ENCODE results near the gene CTF1.
"Not testable (repeated sequence)": the region's sequence is repeated elsewhere in the genome, so short reads cannot be mapped to it uniquely, and the experiment has no call there.

The CTF1 gene

DNA sequence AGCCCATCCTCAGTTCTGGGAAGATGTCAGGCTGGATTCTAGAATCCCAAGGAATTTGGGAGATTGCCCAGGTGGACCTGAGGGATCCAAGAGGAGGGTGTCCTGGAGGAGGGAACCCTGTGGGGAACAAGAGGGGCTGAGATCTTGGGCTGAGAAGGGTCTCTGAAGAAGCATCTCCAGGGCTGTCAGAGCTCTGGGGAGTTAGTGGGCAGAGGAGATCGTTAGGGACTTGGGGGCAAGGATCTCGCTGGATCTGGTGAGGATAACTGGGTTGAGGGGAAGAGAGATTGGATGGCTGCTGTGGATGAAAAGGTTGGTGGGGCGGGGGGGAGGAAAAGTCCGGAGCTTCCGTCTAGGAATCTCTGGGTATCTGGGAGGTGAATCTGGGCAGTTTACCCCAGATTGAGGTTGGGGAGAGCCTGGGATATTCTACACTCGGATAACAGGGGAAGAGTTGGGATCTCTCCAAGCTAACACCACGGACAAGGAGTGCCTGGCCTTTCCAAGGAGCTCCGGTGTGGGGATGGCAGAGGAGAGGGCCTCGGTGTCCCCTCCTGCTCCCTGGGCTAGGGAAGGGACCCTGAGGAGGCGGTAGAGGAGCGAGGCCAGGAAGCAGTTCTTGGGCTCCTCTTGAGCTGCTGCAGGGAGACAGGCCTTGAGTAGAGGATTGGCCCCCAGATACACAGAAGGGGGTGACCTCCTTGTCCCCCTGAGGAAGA is 28.7 kb downstream of the CTF1 start:
- intact Hi-C loops (cut with DNase I) = loop anchor here (10.0 kb wide), 2 partner anchors 120 to 270 kb away; partner anchors contain the start of genes FBRS and PRR14

DNA sequence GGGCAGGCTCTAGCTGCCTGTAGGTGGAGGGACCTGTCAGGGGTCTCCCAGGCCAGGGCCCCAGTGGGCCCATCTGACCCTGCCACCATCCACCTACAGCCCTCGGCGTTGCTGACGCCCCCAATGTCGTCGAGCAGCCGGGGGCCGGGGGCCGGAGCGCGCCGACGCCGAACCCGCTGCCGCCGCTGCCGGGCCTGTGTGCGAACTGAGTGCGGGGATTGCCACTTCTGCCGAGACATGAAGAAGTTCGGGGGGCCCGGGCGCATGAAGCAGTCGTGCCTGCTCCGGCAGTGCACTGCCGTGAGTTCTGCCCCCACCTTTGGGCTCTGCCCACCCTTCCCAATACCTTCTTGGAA is 29.2 kb downstream of the CTF1 start:
- DNase-seq = no peak
- intact Hi-C loops (cut with DNase I) = loop anchor here (10.0 kb wide), 2 partner anchors 121 to 271 kb away; partner anchors contain the start of genes FBRS and PRR14

More for the DNA sequence above, 28.7 kb downstream of the CTF1 start:
- no peak for DNase-seq

DNA sequence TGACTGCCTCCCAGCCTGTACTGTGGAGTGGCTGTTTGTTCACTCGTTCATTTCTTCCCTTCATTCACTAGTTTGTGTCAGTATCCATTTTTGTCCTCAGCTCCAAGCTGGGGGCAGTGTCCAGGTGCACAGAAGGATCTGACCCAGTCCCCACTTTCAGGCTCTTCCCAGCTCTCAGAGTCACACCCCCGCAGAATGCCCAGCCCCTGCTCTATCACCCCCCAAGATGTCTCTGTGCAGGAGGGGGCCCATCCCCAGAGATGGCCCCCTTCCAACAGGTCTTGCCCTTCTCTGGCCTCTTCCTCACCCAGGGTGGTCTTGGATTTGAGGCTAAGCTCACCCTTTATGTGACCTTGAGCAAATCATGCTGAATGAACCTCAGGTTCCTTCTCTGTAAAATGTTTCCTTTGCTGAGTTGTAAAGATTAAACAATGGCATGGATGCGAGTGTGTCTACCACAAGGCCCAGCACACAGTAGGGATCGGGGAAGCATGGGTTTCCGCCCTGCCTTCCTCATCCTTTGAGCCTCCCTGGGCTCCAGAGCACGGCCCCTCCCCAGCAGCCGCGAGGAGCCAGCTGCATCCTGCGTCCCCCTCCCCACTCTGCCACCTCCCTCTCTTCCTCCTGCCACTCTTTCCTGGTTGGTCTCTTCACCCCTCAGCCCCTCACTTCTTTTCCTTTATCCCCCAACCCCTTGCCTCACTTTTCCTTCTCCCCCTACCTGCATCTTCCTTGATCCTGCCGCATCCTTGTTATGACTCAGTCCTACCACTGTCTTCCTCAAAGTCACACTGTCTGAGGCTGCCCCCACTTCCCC is 29.8 kb downstream of the CTF1 start:
- DNase-seq = no peak
- intact Hi-C loops (cut with DNase I) = loop anchor here (10.0 kb wide), 2 partner anchors 121 to 271 kb away; partner anchors contain the start of genes FBRS and PRR14

DNA sequence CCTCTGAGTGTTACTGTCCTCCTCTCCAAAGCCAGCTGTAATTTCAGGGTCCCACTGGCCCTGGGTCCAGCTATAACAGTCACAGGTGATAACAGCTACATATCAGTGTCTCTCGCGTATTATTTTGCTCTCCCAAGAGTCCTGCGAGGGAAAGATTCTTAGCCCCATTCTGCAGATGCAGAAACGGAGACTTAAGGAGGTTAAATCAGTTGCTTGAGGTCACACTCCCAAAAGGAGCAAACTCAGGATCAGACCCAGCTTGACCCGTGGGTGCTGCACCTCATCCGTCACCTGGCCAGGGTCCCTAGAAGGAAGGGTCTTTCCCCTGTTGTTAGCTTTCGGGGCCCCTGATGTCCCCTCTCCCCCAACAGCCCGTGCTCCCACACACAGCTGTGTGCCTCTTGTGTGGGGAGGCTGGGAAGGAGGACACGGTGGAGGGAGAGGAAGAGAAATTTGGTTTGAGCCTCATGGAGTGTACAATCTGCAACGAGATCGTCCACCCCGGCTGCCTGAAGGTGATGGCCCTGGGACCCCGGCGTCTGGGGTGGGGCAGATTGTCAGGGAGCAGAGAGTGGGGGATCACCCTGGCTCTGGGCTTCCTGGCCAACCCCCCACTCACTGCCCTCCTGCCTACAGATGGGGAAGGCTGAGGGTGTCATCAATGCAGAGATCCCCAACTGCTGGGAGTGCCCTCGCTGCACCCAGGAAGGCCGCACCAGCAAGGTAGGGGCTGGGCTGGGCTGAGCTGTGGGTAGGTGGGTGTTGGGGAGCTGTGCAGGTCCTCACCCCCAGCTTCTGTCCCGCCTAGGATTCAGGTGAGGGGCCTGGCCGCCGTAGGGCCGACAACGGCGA is 30.7 kb downstream of the CTF1 start:
- DNase-seq = no peak
- intact Hi-C loops (cut with DNase I) = loop anchor here (10.0 kb wide), 2 partner anchors 122 to 272 kb away; partner anchors contain the start of genes FBRS and PRR14

DNA sequence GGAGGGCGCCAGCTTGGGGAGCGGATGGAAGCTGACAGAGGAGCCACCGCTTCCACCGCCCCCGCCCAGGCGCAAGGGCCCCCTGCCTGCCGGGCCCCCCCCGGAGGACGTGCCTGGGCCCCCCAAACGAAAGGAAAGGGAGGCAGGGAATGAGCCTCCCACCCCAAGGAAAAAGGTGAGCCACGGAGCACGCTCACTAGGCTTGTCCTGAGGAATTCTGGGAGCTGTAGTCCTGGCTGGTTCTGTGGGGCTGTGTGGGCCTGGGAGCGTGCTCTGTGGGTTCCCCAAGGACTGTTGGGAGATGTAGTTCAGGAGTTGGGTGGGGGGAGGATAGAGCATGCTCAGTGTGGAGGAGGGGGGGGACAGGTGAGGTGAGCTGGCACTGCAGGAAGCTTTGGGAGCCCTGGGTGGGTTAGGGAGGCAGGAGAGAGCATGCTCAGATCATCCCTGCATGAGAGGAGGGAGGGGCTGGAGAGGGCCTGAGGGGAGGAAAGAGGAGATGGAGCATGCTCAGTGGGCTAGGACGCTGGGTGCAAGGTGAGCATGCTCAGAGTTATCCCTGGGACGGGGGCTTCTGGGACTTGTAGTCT is 31.5 kb downstream of the CTF1 start:
- DNase-seq = peak; percentile 65 to 93 (median 82)
- intact Hi-C loops (cut with DNase I) = loop anchor here (10.0 kb wide), 2 partner anchors 123 to 273 kb away; partner anchors contain the start of genes FBRS and PRR14

DNA sequence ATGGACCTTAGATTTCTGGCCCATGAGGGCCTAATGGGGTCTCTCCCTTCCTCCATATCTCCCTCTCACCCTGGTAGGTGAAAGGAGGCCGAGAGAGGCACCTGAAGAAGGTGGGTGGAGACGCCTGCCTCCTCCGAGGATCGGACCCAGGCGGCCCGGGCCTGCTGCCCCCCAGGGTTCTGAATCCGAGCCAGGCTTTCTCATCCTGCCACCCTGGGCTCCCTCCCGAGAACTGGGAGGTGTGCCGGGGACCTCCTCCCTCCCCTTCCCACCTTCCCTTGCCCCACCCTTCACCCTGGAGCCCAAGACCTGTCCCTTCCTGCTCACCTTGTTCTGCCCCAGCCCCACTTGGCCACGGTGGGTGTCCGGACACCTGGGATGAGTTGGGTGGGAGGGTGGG is 32.0 kb downstream of the CTF1 start:
- intact Hi-C loops (cut with DNase I) = loop anchor here (10.0 kb wide), 2 partner anchors 124 to 274 kb away; partner anchors contain the start of genes FBRS and PRR14
- no peak for DNase-seq

DNA sequence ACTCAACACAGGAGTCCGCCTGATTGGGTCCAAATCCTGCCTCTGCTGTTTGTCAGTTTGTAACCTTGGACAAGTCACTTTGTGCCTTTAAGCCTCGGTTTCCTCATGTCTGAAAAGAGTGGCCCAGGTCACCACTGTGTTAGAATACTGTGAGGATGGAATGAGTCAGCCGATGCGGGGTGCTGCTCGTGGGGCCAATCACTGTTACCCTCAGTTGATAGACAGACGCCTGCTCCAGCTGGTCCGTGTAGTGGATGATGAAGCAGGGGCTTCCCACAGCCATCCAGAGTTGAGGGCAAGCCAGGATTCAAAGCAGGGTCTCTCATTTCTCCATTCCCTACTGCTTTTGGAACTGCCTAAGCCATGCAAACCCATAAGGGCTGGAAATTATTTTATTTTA is 32.8 kb downstream of the CTF1 start:
- no peak for DNase-seq
- intact Hi-C loops (cut with DNase I) = loop anchor here (10.0 kb wide), 2 partner anchors 124 to 274 kb away; partner anchors contain the start of genes FBRS and PRR14

DNA sequence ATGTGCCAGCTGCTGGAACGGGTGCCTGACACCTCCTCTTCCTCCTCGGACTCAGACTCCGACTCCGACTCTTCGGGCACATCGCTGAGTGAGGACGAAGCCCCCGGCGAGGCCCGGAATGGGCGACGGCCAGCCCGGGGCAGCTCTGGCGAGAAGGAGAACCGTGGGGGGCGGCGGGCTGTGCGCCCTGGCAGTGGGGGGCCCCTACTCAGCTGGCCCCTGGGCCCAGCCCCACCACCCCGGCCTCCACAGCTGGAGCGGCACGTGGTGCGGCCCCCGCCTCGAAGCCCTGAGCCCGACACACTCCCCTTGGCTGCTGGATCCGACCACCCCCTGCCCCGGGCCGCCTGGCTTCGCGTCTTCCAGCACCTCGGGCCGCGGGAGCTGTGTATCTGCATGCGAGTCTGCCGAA is 33.8 kb downstream of the CTF1 start:
- DNase-seq = no peak
- intact Hi-C loops (cut with DNase I) = no loop called here

DNA sequence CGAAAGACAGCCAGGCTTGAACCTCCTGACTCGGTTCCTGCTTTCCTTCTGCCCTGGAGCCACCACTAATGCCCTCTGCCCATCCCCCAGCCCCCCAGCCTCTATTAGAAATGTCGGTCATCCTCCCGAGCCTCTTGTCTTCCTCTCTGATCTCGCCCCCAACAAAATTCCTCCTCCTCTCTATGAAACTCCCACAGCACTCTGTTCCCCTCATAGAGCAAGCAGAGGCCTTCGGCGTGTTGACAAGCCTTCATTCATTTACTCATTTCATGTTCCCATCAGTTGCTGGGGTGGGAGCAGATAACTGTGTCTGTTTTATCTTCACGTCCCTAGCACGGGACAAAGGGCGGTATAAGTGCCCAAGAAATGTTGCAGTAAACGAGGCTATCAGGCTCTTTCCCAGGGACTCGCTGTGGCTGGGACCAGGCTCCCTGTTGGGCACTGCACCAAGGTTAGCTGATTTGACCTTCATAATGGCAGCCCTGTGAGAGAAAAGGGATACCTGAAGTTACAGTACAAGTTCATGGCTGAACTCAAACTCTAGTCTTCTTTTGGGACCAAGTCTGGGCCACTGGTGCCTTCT is 34.7 kb downstream of the CTF1 start:
- DNase-seq = peak in 4 of 42 donors; percentile 31 to 62 (median 46)
- intact Hi-C loops (cut with DNase I) = no loop called here

DNA sequence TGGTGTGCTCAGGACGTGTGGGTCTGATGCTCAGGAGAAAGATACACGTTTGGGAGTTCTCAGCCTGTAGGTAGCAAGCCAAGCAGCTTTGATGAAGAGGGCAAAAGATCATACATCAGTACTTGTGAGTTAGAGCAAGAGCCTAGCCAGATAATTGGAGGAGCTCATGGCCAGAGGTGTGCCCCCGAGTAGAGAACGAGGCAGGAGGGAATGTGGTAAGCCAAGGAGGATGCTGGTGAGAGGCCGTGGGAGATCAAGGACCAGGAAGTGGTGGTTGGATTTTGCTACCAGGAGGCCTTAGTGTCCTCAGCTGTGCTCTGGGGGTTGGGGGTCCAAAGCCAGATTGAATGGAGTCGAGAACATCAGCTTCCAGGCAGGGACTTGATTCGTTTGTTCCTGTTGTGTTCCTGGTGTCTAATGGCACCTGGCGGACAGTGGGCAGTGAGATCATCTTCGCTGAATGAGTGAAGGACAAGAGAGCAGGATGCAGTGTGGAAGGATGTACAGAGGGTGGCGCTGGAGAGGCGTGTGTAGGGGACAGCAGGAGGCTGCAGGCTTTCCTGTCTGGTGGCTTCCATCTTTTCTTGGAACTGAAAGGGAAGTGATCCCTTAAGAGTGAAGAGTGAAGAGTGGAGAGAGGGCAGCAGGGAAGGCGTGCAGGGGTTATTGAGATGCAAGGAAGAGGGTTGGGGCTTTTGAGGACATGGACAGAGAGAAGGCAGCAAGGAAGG is 38.6 kb downstream of the CTF1 start:
- intact Hi-C loops (cut with DNase I) = no loop called here
- DNase-seq = peak in 32 of 42 donors; percentile 27 to 78 (median 56)

DNA sequence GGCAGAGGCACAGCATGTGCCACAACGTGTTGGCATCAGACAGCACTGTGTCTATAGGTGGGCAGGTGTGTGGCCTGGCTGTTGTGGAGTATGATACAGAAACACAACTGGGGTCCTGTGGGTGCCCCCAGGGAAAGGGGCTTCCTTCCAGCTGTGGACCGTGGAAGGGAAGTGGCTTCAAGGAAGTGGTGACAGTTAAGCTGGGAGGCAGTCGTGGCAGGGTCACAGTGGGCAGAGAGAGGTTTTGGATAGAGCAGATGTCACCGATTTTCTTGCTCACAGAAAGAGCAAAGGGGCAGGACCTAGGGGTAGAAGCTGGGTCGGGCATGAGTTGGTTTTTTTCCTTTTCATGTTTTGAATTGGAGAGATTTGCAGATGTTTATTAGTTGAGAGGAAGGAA is 41.3 kb downstream of the CTF1 start:
- intact Hi-C loops (cut with DNase I) = no loop called here

DNA sequence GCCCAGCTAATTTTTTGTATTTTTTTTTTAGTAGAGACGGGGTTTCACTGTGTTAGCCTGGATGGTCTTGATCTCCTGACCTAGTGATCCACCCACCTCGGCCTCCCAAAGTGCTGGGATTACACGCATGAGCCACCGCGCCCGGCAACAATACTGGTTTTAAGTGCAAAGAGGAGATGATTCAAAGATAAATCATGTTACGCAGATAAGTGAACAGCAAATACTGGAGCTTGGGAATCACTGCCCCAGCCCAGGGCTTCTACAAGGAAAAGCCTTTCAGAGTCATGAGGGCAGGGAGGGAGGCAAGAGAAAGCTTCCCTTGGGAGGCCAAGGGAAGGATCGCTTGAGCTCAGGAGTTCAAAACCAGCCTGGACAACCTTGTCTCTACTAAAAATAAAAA is 43.2 kb downstream of the CTF1 start:
- intact Hi-C loops (cut with DNase I); DNase-seq: not testable (repeated sequence)

More for the DNA sequence above, 41.3 kb downstream of the CTF1 start:
- no peak for DNase-seq

DNA sequence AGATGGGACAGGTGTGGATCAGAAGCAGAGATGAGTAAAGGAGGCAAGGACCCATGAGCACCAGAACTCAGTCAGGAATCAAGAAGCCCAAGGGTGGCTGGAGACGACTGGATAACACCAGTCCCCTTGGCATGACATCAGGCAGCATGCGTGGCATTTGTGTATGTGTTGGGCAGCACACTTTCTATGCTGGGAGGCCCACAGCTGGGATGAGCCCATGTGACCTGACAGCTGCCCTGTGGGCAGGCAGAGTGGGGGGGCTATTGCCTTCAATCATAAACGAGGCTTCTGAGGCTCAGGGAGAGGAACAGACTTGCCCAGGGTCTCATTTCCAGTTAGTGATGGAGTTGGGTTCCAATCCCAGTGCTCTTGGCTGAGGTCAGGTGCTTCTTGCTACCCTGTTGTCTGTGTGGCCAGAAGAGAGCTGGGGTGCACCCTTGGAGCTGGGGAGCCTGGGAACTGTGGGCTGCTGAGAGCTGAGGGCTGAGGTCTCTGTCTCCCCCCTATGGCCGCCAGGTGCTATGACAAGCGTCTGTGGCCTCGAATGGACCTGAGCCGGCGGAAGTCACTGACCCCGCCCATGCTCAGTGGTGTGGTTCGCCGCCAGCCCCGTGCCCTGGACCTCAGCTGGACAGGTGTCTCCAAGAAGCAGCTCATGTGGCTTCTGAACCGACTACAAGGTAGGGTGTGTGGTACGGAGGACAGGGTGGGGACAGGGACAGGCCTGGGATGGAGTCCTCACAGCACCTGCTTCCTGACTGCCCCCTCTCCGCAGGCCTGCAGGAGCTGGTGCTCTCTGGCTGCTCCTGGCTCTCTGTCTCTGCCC is 45.4 kb downstream of the CTF1 start:
- intact Hi-C loops (cut with DNase I) = no loop called here
- DNase-seq = peak in 41 of 42 donors; percentile 34 to 80 (median 65)

DNA sequence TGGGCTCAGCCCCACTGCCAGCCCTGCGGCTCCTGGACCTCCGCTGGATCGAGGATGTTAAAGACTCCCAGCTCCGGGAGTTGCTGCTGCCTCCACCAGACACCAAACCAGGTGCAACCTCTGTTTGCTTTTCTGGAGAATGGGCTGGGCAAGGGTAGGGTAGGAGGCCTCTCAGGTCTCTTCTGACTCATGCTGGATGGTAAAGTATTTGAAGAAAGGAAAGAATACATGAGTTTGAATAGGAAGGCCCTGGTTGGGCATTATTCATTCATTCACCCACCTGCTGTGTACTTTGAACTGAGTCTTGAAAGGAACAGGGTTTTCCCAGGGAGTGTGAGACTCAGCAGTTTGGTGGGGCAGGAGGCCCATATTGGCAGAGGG is 46.0 kb downstream of the CTF1 start:
- intact Hi-C loops (cut with DNase I) = no loop called here
- DNase-seq = no peak

DNA sequence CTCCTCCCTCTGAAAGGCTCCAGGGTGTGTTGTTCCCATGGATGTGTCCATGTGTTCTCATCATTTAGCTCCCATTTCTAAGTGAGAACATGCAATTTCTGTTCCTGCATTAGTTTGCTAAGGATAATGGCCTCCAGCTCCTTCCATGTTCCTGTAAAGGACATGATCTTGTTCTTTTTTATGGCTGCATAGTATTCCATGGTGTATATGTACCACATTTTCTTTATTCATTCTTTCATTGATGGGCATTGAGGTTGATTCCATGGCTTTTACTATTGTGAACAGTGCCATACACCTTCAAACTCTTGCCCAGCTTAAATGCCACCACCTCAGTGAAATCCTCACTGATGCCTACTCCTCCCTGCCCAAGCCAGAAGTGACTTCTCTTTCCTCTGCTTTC is 47.9 kb downstream of the CTF1 start:
- DNase-seq = no peak
- intact Hi-C loops (cut with DNase I) = no loop called here

DNA sequence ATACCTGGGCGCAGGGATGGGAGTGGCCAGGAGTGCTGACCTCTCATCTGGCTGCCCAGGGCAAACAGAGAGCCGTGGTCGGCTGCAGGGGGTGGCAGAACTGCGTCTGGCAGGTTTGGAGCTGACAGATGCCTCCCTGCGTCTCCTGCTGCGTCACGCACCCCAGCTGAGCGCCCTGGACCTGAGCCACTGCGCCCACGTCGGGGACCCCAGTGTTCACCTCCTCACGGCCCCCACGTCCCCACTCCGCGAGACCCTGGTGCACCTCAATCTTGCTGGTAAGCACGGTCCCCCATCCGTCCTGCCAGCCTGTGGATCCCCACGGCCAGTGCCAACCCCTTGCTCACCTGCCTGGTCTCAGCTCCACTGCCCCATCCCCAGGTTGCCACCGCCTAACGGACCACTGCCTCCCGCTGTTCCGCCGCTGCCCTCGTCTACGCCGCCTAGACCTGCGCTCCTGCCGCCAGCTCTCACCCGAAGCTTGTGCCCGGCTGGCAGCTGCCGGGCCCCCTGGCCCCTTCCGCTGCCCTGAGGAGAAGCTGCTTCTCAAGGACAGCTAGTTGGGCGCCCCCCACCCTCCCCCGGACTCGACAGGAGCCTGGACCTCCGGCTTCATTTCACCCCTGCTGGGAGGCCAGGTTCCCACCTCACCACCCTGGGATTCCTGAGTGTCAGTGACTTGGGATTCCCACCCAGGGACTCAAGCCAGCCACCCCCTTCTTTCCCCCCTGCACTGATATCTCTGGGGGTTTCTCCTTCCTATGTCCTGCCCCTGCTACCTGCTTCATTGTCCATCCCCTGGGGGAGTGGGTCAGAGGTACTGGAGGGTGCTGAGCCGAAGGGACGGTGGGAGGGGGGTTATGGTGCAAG is 50.5 kb downstream of the CTF1 start:
- DNase-seq = no peak
- intact Hi-C loops (cut with DNase I) = no loop called here
